K562 (cell line): Measurements from ENCODE around the gene PGPEP1. TPM values are rescaled to one million over a fixed set of nuclear protein-coding genes. Genes with fewer than 3 reads are reported as not detected.

Experiments used
- BDP1 ChIP-seq: IDR thresholded peaks from 3 replicates; pipeline ENCODE4 v1.6.1; 2011; ENCODE audit not compliant: insufficient read length, insufficient read depth
- CREM ChIP-seq: IDR thresholded peaks from 2 replicates; pipeline ENCODE4 v1.6.1; 2014; ENCODE audit warnings: antibody characterized with exemption, low read depth
- ERF ChIP-seq: fragments of 450-650 bp; formaldehyde crosslinking; IDR thresholded peaks from 2 replicates; pipeline ENCODE4 v1.4.0; 2020; ENCODE audit warnings: mild to moderate bottlenecking, mixed read lengths
- FOSL1 ChIP-seq: fragments of 200-800 bp; sonication (Bioruptor generic); conservative IDR thresholded peaks from 2 replicates; pipeline ENCODE4 v1.6.1; 2016; ENCODE audit warnings: missing genetic modification characterization, missing compliant biosample characterization
- FOXJ3 ChIP-seq: sonication (generic); formaldehyde crosslinking; IDR thresholded peaks from 2 replicates; pipeline ENCODE4 v1.4.0; 2020; ENCODE audit warnings: mild to moderate bottlenecking, missing genetic modification reagents
- FOXP1 ChIP-seq: sonication (generic); formaldehyde crosslinking; IDR thresholded peaks from 2 replicates; pipeline ENCODE4 v1.8.0; 2022; ENCODE audit warnings: mild to moderate bottlenecking, missing genetic modification reagents
- GABPB2 ChIP-seq: fragments of 250-450 bp; sonication (Bioruptor Pico); conservative IDR thresholded peaks from 2 replicates; pipeline ENCODE4 v1.5.1; 2021; ENCODE audit warnings: mild to moderate bottlenecking
- HNRNPLL ChIP-seq: fragments of 200-400 bp; formaldehyde crosslinking; IDR thresholded peaks from 2 replicates; pipeline ENCODE4 v1.6.1; 2017; ENCODE audit warnings: low read length, low read depth, mild to moderate bottlenecking; ENCODE audit not compliant: poor library complexity, severe bottlenecking
- NFIX ChIP-seq: fragments of 250-450 bp; sonication (Bioruptor Pico); IDR thresholded peaks from 2 replicates; pipeline ENCODE4 v1.4.0; 2020; ENCODE audit warnings: low read depth, mild to moderate bottlenecking, moderate library complexity
- NRF1 ChIP-seq, 2 experiments: fragments of 450-650 bp; IDR thresholded peaks in 1 of 2; conservative IDR thresholded peaks in 1 of 2; 2 replicates each; pipeline ENCODE4 v1.6.1; 2014; ENCODE audit warnings: mild to moderate bottlenecking in 2 of 2
- POLR2A ChIP-seq: fragments of 450-650 bp; conservative IDR thresholded peaks from 2 replicates; pipeline ENCODE4 v1.6.1; 2016
- POLR2G ChIP-seq: fragments of 200-400 bp; formaldehyde crosslinking; IDR thresholded peaks from 2 replicates; pipeline ENCODE4 v1.6.1; 2017; ENCODE audit warnings: low read depth, mild to moderate bottlenecking, antibody characterized with exemption, low read length, moderate library complexity
- PPARD ChIP-seq: fragments of 250-450 bp; sonication (Bioruptor Pico); IDR thresholded peaks from 2 replicates; pipeline ENCODE4 v1.8.0; 2022; ENCODE audit warnings: inconsistent platforms, mild to moderate bottlenecking, moderate library complexity
- PRDM10 ChIP-seq: fragments of 450-650 bp; IDR thresholded peaks from 2 replicates; pipeline ENCODE4 v1.6.1; 2018; ENCODE audit not compliant: partially characterized antibody
- PRMT5 ChIP-seq: sonication (generic); formaldehyde crosslinking; IDR thresholded peaks from 2 replicates; pipeline ENCODE4 v1.5.0; 2020; ENCODE audit warnings: missing genetic modification reagents
- RREB1 ChIP-seq: fragments of 250-450 bp; sonication (Bioruptor Pico); IDR thresholded peaks from 2 replicates; pipeline ENCODE4 v1.4.0; 2020
- ZNF354B ChIP-seq: fragments of 250-450 bp; sonication (Bioruptor Pico); IDR thresholded peaks from 2 replicates; pipeline ENCODE4 v1.4.0; 2020
- ZNF766 ChIP-seq: fragments of 200-800 bp; sonication (Bioruptor generic); conservative IDR thresholded peaks from 2 replicates; pipeline ENCODE4 v1.6.1; 2016; ENCODE audit warnings: missing genetic modification characterization, missing compliant biosample characterization
- polyA plus RNA-seq, 8 experiments: library from polyadenylated mRNA; depleted of rRNA in 4 of 8; stranded (reverse) in 5 of 8; unstranded in 3 of 8; fragments of >200 nt; fragmentation: Nextera tagmentation in 2 of 8; fragmentation: Illumina TruSeq in 1 of 8; extraction: Ambion mirVana in 2 of 8; extraction: Trizol in 1 of 8; gene quantifications; 2 replicates each; pipeline versions ENCODE4 v1.2.1 to v1.2.3, GENCODE V29; 2011 to 2014; ENCODE audit warnings: inconsistent platforms in 1 of 8, missing spikeins in 1 of 8
- total RNA-seq, 7 experiments: library from RNA; depleted of rRNA in 6 of 7; stranded (reverse); fragments of >200 nt in 6 of 7; fragmentation: Illumina TruSeq in 2 of 7; extraction: Trizol in 2 of 7; gene quantifications; 2 replicates each; pipeline versions ENCODE4 v1.2.1 to v1.2.3, GENCODE V29; 2011 to 2021; ENCODE audit warnings: low replicate concordance in 1 of 7

Gene PGPEP1
- total and polyA plus RNA-seq, 9 of the 15 experiments (the other 6 are each of a cell fraction or from before 2014, with no cell fraction given): 10.0 to 69.6 (median 33.5) TPM

GRCh38 chr19:18418483-18419194 is 78.2 kb downstream of the PGPEP1 start (continued):
- TF ChIP-seq RREB1 (CRISPR knock-in tag): no peak
- TF ChIP-seq NRF1 (conservative IDR thresholded peaks at IDR 0.05 in 1 of 2, IDR thresholded peaks at IDR 0.05 in 1 of 2): peak in 1 of 2 experiments; percentile 89; a peak in 2 of 4 replicates
- no peak for TF ChIP-seq PPARD (CRISPR knock-in tag)
- TF ChIP-seq FOSL1 (tag): no peak; the same call in 1 of the 2 replicates
- TF ChIP-seq ERF (CRISPR knock-in tag): no peak
- no peak for TF ChIP-seq HNRNPLL
- no peak for TF ChIP-seq FOXP1 (CRISPR knock-in tag)
- peak; percentile 73 for TF ChIP-seq POLR2G
- TF ChIP-seq POLR2A: peak; percentile 53
- no peak for TF ChIP-seq PRMT5 (CRISPR knock-in tag)
- 0 out of 2 replicates have a peak, but pooled peaks have one; percentile 3 for TF ChIP-seq CREM
- TF ChIP-seq BDP1: no peak
- no peak for TF ChIP-seq NFIX (CRISPR knock-in tag)
- TF ChIP-seq PRDM10: peak; percentile 14
- TF ChIP-seq FOXJ3 (CRISPR knock-in tag): no peak
- TF ChIP-seq ZNF354B (CRISPR knock-in tag): no peak
- TF ChIP-seq ZNF766: no peak
- TF ChIP-seq GABPB2 (CRISPR knock-in tag): no peak
